Natural killer cell treated with Interleukin-12 subunit alpha and Interleukin-12 subunit beta and Interleukin-15 and Interleukin-18, amount 100 ng/mL, for 72 hours (primary cell): ENCODE results near the gene TGFBI. TPM values are rescaled to one million over a fixed set of nuclear protein-coding genes. Genes with fewer than 3 reads are reported as not detected.

Experiments
- ATAC-seq, 2 donors: fragments of 150-1000 bp; cut with Tn5 transposase in 1 of 2; sonication (Bioruptor Pico), chemical (Tn5 transposase) in 1 of 2; 2 replicates each; pipeline ENCODE4 v1.10.0; 2021
- DNase-seq: peaks from one replicate; pipeline ENCODE4 v3.0.0; 2022; ENCODE audit warnings: low spot score
- H3K27ac Mint-ChIP-seq, 2 donors: 1 replicate in 1 of 2; 2 replicates in 1 of 2; pipeline ENCODE4 v1.8.0; 2022; ENCODE audit warnings: mixed read lengths in 2 of 2, mild to moderate bottlenecking in 1 of 2, moderate library complexity in 1 of 2
- H3K27me3 Mint-ChIP-seq, 2 donors: 1 replicate in 1 of 2; 2 replicates in 1 of 2; pipeline ENCODE4 v1.8.0; 2022; ENCODE audit warnings: mixed read lengths in 2 of 2
- H3K36me3 Mint-ChIP-seq: one replicate; pipeline ENCODE4 v1.8.0; 2022; ENCODE audit warnings: mixed read lengths
- H3K4me1 Mint-ChIP-seq, 2 donors: 1 replicate in 1 of 2; 2 replicates in 1 of 2; pipeline ENCODE4 v1.8.0; 2022; ENCODE audit warnings: low read depth in 2 of 2, mixed read lengths in 2 of 2, mild to moderate bottlenecking in 1 of 2
- H3K4me3 Mint-ChIP-seq: one replicate; pipeline ENCODE4 v1.8.0; 2022; ENCODE audit warnings: mixed read lengths
- H3K9me3 Mint-ChIP-seq: 2 replicates; pipeline ENCODE4 v1.8.0; 2022; ENCODE audit warnings: mixed read lengths
- total RNA-seq, 2 donors: library from RNA; stranded (reverse); gene quantifications; one replicate each; pipeline ENCODE4 v1.2.3, GENCODE V29; 2022

TGFBI gene
- total RNA-seq, 2 donors from 2014 or later = not detected

- Mint-ChIP-seq H3K9me3 (no peaks in the 10 kb centered on the region), H3K4me3 (no peak overlapping the region), H3K4me1 (no peaks in the 10 kb centered on the region), H3K27ac (no peak overlapping the region), H3K36me3 (no peaks in the 10 kb centered on the region), H3K27me3 (peaks cover 6 to 13% of the 10 kb centered on the region in 2 donors)
- no peak for DNase-seq
- peak in 1 of 2 donors; percentile 8 for ATAC-seq
Measured at GRCh38 chr5:136052692-136053335, 24.0 kb downstream of the TGFBI start.

- Mint-ChIP-seq H3K36me3 (no peaks in the 10 kb centered on the region), H3K4me3 (no peak overlapping the region), H3K27me3 (peaks cover 6 to 13% of the 10 kb centered on the region in 2 donors), H3K4me1 (no peaks in the 10 kb centered on the region), H3K9me3 (no peaks in the 10 kb centered on the region), H3K27ac (peak overlapping the region in 1 of 2 donors; percentile 7)
- DNase-seq = no peak
- no peak for ATAC-seq
Measured at GRCh38 chr5:136053336-136054141, 24.8 kb downstream of the TGFBI start.

GRCh38 chr5:136054142-136055019 is 25.6 kb downstream of the TGFBI start:
- H3K36me3 Mint-ChIP-seq = no peaks in the 10 kb centered on the region
- DNase-seq (no peak), ATAC-seq (no peak)
- no peaks in the 10 kb centered on the region for H3K4me1 Mint-ChIP-seq
- no peak overlapping the region for H3K4me3 Mint-ChIP-seq
- H3K9me3 Mint-ChIP-seq = no peaks in the 10 kb centered on the region
- peak overlapping the region in 1 of 2 donors; percentile 7 for H3K27ac Mint-ChIP-seq
- peaks cover 3 to 5% of the 10 kb centered on the region in 2 donors for H3K27me3 Mint-ChIP-seq

- Mint-ChIP-seq H3K27me3 (peaks cover 3 to 5% of the 10 kb centered on the region in 2 donors), H3K4me3 (no peak overlapping the region)
- ATAC-seq = no peak
Measured at GRCh38 chr5:136055612-136056309, 27.0 kb downstream of the TGFBI start.

DNA sequence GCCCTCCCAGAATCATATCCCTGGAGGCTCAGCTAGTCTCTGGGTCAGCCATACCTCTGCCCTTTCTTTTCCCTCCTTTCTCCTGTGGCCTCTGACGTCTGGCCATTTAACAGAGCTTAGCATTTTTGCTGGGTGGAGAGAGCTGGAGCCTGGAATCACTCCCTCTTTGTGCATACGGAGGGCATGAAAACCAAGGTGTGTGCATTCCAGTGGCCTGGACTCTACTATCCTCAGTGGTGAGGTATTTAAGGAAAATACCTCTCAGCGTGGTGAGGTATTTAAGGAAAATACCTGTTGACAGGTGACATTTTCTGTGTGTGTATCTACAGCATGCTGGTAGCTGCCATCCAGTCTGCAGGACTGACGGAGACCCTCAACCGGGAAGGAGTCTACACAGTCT is 27.5 kb downstream of the TGFBI start:
- H3K36me3 Mint-ChIP-seq = no peaks in the 10 kb centered on the region
- DNase-seq (no peak), ATAC-seq (no peak)
- H3K4me3 Mint-ChIP-seq = no peak overlapping the region
- no peaks in the 10 kb centered on the region for H3K4me1 Mint-ChIP-seq
- peaks cover 3 to 5% of the 10 kb centered on the region in 2 donors for H3K27me3 Mint-ChIP-seq
- no peak overlapping the region for H3K27ac Mint-ChIP-seq
- H3K9me3 Mint-ChIP-seq = no peaks in the 10 kb centered on the region

More at GRCh38 chr5:136055612-136056309, 27.0 kb downstream of the TGFBI start:
- Mint-ChIP-seq H3K27ac (no peak overlapping the region), H3K9me3 (no peaks in the 10 kb centered on the region), H3K36me3 (no peaks in the 10 kb centered on the region), H3K4me1 (no peaks in the 10 kb centered on the region)
- DNase-seq = no peak

GRCh38 chr5:136056771-136057335 is 28.1 kb downstream of the TGFBI start:
- DNase-seq (no peak), ATAC-seq (no peak)
- Mint-ChIP-seq H3K4me1 (no peaks in the 10 kb centered on the region), H3K27me3 (peaks cover 3 to 5% of the 10 kb centered on the region in 2 donors), H3K9me3 (no peaks in the 10 kb centered on the region), H3K36me3 (no peaks in the 10 kb centered on the region), H3K27ac (no peak overlapping the region), H3K4me3 (no peak overlapping the region)

- no peaks in the 10 kb centered on the region for H3K9me3 Mint-ChIP-seq
- no peaks in the 10 kb centered on the region for H3K4me1 Mint-ChIP-seq
- H3K4me3 Mint-ChIP-seq = no peak overlapping the region
- ATAC-seq (no peak), DNase-seq (no peak)
- H3K36me3 Mint-ChIP-seq = no peaks in the 10 kb centered on the region
- no peak overlapping the region for H3K27ac Mint-ChIP-seq
- H3K27me3 Mint-ChIP-seq = peaks cover 3 to 5% of the 10 kb centered on the region in 2 donors
Measured at GRCh38 chr5:136057401-136058038, 28.7 kb downstream of the TGFBI start.

GRCh38 chr5:136058039-136058971 is 29.5 kb downstream of the TGFBI start:
- H3K9me3 Mint-ChIP-seq = no peaks in the 10 kb centered on the region
- no peaks in the 10 kb centered on the region for H3K36me3 Mint-ChIP-seq
- no peaks in the 10 kb centered on the region for H3K4me1 Mint-ChIP-seq
- peaks cover 3 to 5% of the 10 kb centered on the region in 2 donors for H3K27me3 Mint-ChIP-seq
- DNase-seq = no peak
- ATAC-seq = no peak
- no peak overlapping the region for H3K27ac Mint-ChIP-seq
- no peak overlapping the region for H3K4me3 Mint-ChIP-seq

DNA sequence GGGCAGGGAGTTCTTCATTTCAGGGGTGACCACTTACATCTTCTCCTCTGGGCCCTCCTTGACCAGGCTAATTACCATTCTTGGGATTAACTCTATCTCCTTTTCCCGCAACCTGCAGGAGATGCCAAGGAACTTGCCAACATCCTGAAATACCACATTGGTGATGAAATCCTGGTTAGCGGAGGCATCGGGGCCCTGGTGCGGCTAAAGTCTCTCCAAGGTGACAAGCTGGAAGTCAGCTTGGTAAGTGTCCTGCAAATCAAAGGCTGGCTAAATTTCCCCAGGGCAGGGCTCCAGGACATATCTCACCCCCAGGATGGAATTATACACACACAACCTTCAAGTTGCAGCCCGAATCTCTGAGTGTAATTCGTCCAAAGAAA is 30.2 kb downstream of the TGFBI start:
- Mint-ChIP-seq H3K9me3 (no peaks in the 10 kb centered on the region), H3K27ac (no peak overlapping the region), H3K27me3 (peaks cover 3 to 5% of the 10 kb centered on the region in 2 donors), H3K36me3 (no peaks in the 10 kb centered on the region), H3K4me3 (no peak overlapping the region), H3K4me1 (no peaks in the 10 kb centered on the region)
- ATAC-seq = no peak
- no peak for DNase-seq

- ATAC-seq = no peak
- DNase-seq = no peak
Measured at GRCh38 chr5:136060963-136061362, 32.2 kb downstream of the TGFBI start.

GRCh38 chr5:136061630-136062365 is 33.0 kb downstream of the TGFBI start:
- H3K27ac Mint-ChIP-seq = no peak overlapping the region
- H3K27me3 Mint-ChIP-seq = peaks cover 0 to 5% of the 10 kb centered on the region in 2 donors
- ATAC-seq (no peak), DNase-seq (no peak)
- H3K4me3 Mint-ChIP-seq = no peak overlapping the region
- no peaks in the 10 kb centered on the region for H3K9me3 Mint-ChIP-seq
- H3K36me3 Mint-ChIP-seq = no peaks in the 10 kb centered on the region
- H3K4me1 Mint-ChIP-seq = no peaks in the 10 kb centered on the region

More at GRCh38 chr5:136060963-136061362, 32.2 kb downstream of the TGFBI start:
- Mint-ChIP-seq H3K27ac (no peak overlapping the region), H3K27me3 (peaks cover 3 to 5% of the 10 kb centered on the region in 2 donors), H3K36me3 (no peaks in the 10 kb centered on the region), H3K4me1 (no peaks in the 10 kb centered on the region), H3K9me3 (no peaks in the 10 kb centered on the region), H3K4me3 (no peak overlapping the region)
